HG02885 (cell line): ENCODE results near the gene PMS1.
"Not testable (repeated sequence)": the region's sequence is repeated elsewhere in the genome, so short reads cannot be mapped to it uniquely, and the experiment has no call there.

ENCODE experiments used
- ATAC-seq: cut with Tn5 transposase; IDR thresholded peaks from one replicate; pipeline ENCODE4 v1.9.1; 2021; ENCODE audit warnings: mild to moderate bottlenecking; ENCODE audit not compliant: unreplicated experiment, poor library complexity

The PMS1 gene

GRCh38 chr2:189802396-189802912, 18.2 kb downstream of the PMS1 start:
- ATAC-seq = no peak

GRCh38 chr2:189803431-189803830, 19.2 kb downstream of the PMS1 start:
- ATAC-seq = no peak

- ATAC-seq = no peak
These were observed 34.2 kb downstream of the PMS1 start for GRCh38 chr2:189818249-189819038.

GRCh38 chr2:189819297-189819704, 35.1 kb downstream of the PMS1 start:
- ATAC-seq = no peak

- no peak for ATAC-seq
These were observed 37.9 kb downstream of the PMS1 start for GRCh38 chr2:189821953-189822748.

DNA sequence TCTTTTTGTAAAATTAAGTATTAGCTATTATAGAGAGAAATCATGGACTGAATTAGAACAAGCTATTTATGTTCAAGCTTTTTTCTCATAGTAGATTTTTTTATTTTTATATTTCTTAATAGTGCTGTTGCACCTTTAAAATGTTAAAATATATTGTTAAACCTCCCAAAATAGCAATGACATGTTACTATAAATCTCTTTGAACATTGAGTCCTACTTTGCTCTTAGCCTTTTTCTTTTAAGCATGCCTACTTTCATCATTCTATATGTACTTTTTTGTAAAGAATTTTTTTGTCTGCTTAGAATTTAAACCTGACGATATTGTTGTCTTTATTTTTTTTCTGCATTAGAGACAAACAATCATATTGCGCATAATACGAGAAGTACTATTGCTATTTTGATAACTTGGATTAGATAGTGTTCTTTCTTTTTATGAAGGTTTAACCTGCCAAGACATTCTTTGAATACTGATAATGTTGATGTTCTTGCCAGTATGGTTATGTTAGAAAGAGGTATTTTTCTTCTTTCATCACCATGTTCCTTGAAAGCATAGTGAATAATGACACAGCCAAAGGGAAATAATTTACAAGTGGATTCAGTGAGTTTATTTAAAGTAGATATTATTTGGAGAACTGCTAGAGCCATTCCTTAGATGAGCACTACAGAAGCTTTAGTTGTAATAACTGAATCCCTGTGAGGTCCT, 40.6 kb downstream of the PMS1 start:
- no peak for ATAC-seq

GRCh38 chr2:189826039-189826438, 41.8 kb downstream of the PMS1 start:
- no peak for ATAC-seq

- ATAC-seq = no peak
These were observed 45.0 kb downstream of the PMS1 start for GRCh38 chr2:189829102-189829833.

- no peak for ATAC-seq
These were observed 46.3 kb downstream of the PMS1 start for GRCh38 chr2:189830510-189830909.

DNA sequence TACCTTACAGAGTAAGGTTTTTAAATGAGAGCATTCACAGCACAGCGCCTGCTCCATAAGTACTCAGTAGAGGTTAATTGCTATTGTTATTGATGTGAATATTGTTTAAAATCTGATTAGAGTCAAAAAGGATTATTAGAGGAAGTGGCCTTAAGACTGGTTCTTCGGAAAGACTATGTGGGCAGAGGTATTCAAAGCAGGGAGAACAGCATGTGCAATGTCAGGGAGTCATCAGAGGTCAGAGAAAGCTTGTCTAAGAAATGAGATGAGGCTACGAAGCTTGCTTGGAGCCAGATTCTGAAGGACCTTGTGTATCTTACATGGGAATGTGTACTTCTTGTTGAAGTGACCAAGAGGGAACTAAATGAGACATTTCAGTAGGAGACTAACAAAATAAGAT, 49.8 kb downstream of the PMS1 start:
- ATAC-seq = peak; percentile 94

DNA sequence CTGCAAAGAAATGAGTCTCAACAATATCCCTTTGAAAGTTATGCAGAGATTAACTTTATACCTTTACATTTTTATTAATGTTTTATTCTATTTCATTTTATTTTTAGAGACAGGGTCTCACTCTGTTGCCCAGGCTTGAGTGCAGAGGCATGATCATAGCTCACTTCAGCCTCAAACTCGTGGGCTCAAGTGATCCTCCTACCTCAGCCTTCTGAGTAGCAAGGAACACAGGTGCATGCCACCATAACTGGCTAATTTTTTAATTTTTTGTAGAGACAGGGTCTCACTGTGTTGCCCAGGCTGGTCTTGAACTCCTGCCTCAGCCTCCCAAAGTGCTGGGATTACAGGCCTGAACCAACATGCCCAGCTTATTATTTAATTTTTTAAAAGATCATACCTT, 50.4 kb downstream of the PMS1 start:
- ATAC-seq = not testable (repeated sequence)

DNA sequence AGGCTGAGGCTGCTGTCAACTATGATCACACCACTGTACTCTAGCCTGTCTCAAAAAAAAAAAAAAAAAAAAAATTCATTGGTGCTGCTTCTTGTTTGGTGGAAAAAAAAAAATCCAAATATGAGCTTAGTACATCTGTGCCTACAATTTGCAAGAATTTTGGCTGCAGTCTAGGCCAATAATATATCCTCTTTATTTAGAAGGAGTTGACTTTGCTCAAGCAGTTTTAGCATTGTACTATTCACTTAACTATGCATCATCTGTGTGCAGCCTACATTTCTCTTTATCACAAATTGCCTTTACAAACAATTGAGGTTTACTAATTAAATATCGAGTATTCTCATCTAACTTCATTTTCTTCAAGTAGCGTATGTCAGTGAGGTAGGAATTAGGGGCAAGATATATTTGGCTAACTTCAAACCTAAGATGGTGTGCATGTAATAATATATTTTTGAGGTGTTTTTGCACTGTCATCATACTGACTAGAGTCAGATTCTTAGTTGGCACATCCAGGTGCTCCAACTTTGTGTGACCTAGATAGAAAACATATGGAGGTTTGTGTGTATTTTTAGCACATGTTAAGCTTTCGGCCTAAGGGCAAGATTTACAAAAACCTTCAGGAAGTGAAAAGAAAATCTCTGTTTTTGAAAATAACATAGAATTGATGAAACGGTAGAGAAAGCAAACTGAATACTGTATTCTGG, 51.8 kb downstream of the PMS1 start:
- ATAC-seq = no peak

GRCh38 chr2:189836644-189837043, 52.4 kb downstream of the PMS1 start:
- no peak for ATAC-seq

- ATAC-seq = no peak
These were observed 53.1 kb downstream of the PMS1 start for GRCh38 chr2:189837326-189837725.

DNA sequence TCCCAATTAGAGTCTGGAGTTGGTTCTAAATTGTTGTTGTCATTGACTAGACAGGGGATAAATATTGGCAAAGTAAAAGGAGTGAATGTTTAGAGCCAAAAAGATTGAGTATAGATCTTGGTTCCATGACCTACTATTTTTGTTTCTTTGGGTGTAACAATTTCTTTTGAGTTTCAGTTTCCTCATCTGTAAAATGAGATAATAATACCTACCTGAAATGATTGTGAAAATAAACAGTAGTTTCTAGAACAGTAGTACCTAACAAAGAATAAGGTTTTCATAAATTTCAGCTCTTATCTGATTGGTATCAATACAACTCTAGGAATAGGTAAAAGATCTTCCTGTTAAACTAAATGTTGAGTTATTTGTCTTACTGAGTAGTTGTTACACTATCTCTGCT, 56.8 kb downstream of the PMS1 start:
- peak; percentile 52 for ATAC-seq

DNA sequence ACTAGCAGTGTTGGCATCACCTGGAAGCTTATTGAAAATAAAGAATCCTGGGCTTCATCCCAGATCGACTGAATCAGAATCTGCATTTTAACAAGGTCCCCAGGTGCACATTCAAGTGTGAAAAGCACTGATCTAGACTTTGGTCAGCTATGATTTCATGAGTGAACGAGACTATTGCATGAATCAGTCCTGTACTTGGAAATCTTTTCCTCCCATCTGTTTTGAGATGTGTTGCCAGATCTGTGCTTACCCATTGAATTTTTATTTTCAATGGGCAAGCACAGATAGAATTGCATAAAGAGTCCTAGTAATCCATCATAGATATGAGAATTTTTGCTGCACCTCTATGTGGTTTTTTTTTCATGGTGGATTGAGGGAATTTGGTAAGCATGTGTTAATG, 64.0 kb downstream of the PMS1 start:
- no peak for ATAC-seq

- ATAC-seq = no peak
These were observed 65.3 kb downstream of the PMS1 start for GRCh38 chr2:189849550-189849949.

GRCh38 chr2:189851174-189851826, 67.0 kb downstream of the PMS1 start:
- no peak for ATAC-seq

GRCh38 chr2:189854187-189854586, 69.9 kb downstream of the PMS1 start:
- no peak for ATAC-seq
